Measurements from ENCODE around the gene STARD3NL. TPM values are rescaled to one million over a fixed set of nuclear protein-coding genes. Genes with fewer than 3 reads are reported as not detected.

STARD3NL gene, protein sequence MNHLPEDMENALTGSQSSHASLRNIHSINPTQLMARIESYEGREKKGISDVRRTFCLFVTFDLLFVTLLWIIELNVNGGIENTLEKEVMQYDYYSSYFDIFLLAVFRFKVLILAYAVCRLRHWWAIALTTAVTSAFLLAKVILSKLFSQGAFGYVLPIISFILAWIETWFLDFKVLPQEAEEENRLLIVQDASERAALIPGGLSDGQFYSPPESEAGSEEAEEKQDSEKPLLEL
- 30.7 and 34.0 TPM in 2 replicates for total RNA-seq
- long read RNA-seq, transcript STARD3NL-202 (10 exons, 1,365 nt) = minor isoform, 10 of 133 reads
- long read RNA-seq, transcript STARD3NL-201 (9 exons, 1,728 nt) = major isoform, 108 of 133 reads
- long read RNA-seq, partial matches to known transcripts = 3 of 133 reads
- long read RNA-seq, other reads (novel, unspliced or antisense) = 8 of 133 reads

- peak; percentile 99 for DNase-seq (ENCODE audit: extremely low spot score, unreplicated experiment)
- TF ChIP-seq, protein P1, sequence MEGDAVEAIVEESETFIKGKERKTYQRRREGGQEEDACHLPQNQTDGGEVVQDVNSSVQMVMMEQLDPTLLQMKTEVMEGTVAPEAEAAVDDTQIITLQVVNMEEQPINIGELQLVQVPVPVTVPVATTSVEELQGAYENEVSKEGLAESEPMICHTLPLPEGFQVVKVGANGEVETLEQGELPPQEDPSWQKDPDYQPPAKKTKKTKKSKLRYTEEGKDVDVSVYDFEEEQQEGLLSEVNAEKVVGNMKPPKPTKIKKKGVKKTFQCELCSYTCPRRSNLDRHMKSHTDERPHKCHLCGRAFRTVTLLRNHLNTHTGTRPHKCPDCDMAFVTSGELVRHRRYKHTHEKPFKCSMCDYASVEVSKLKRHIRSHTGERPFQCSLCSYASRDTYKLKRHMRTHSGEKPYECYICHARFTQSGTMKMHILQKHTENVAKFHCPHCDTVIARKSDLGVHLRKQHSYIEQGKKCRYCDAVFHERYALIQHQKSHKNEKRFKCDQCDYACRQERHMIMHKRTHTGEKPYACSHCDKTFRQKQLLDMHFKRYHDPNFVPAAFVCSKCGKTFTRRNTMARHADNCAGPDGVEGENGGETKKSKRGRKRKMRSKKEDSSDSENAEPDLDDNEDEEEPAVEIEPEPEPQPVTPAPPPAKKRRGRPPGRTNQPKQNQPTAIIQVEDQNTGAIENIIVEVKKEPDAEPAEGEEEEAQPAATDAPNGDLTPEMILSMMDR (IDR thresholded peaks at IDR 0.05) = no peak
- H3K4me3 Mint-ChIP-seq (ENCODE audit: unreplicated experiment) = peak within 1 kb of the TSS; percentile 95
- peaks cover 36% of the 10 kb centered on the region for H3K4me1 Mint-ChIP-seq (ENCODE audit: unreplicated experiment)
- H3K27ac Mint-ChIP-seq (ENCODE audit: unreplicated experiment) = peak within 1 kb of the TSS; percentile 98
- H3K36me3 Mint-ChIP-seq (ENCODE audit: unreplicated experiment) = no peaks in the 10 kb centered on the region
- H3K9me3 Mint-ChIP-seq (ENCODE audit: unreplicated experiment) = no peaks in the 10 kb centered on the region
- peaks cover 16% of the 10 kb centered on the region for H3K27me3 Mint-ChIP-seq (ENCODE audit: unreplicated experiment)
Measured at GRCh38 chr7:38178004-38178694, at the start of gene STARD3NL. TSS of gene STARD3NL (plus strand) at chr7:38178245. CDS start at chr7:38207505, 29,260 bp downstream.

GRCh38 chr7:38129162-38129561 is 48.9 kb upstream of the STARD3NL start:
- Mint-ChIP-seq H3K27me3 (ENCODE audit: unreplicated experiment) (peaks cover 27% of the 10 kb centered on the region), H3K4me1 (ENCODE audit: unreplicated experiment) (no peaks in the 10 kb centered on the region), H3K9me3 (ENCODE audit: unreplicated experiment) (no peaks in the 10 kb centered on the region), H3K4me3 (ENCODE audit: unreplicated experiment) (no peak overlapping the region), H3K36me3 (ENCODE audit: unreplicated experiment) (no peaks in the 10 kb centered on the region), H3K27ac (ENCODE audit: unreplicated experiment) (no peak overlapping the region)
- TF ChIP-seq, protein P1 (IDR thresholded peaks at IDR 0.05) = no peak
- no peak for DNase-seq (ENCODE audit: extremely low spot score, unreplicated experiment)

GRCh38 chr7:38129579-38129978 is 48.5 kb upstream of the STARD3NL start:
- peaks cover 30% of the 10 kb centered on the region for H3K27me3 Mint-ChIP-seq (ENCODE audit: unreplicated experiment)
- DNase-seq (ENCODE audit: extremely low spot score, unreplicated experiment) = no peak
- TF ChIP-seq, protein P1 (IDR thresholded peaks at IDR 0.05) = no peak
- no peak overlapping the region for H3K4me3 Mint-ChIP-seq (ENCODE audit: unreplicated experiment)
- no peaks in the 10 kb centered on the region for H3K36me3 Mint-ChIP-seq (ENCODE audit: unreplicated experiment)
- no peak overlapping the region for H3K27ac Mint-ChIP-seq (ENCODE audit: unreplicated experiment)
- no peaks in the 10 kb centered on the region for H3K9me3 Mint-ChIP-seq (ENCODE audit: unreplicated experiment)
- H3K4me1 Mint-ChIP-seq (ENCODE audit: unreplicated experiment) = no peaks in the 10 kb centered on the region

- Mint-ChIP-seq H3K4me1 (ENCODE audit: unreplicated experiment) (no peaks in the 10 kb centered on the region), H3K27me3 (ENCODE audit: unreplicated experiment) (peaks cover 28% of the 10 kb centered on the region), H3K9me3 (ENCODE audit: unreplicated experiment) (no peaks in the 10 kb centered on the region), H3K27ac (ENCODE audit: unreplicated experiment) (no peak overlapping the region), H3K36me3 (ENCODE audit: unreplicated experiment) (no peaks in the 10 kb centered on the region), H3K4me3 (ENCODE audit: unreplicated experiment) (no peak overlapping the region)
- DNase-seq (ENCODE audit: extremely low spot score, unreplicated experiment) = no peak
- TF ChIP-seq, protein P1 (IDR thresholded peaks at IDR 0.05) = no peak
Measured at GRCh38 chr7:38138171-38138570, 39.9 kb upstream of the STARD3NL start.

GRCh38 chr7:38141187-38141586 is 36.9 kb upstream of the STARD3NL start:
- TF ChIP-seq, protein P1 (IDR thresholded peaks at IDR 0.05) = no peak
- no peaks in the 10 kb centered on the region for H3K36me3 Mint-ChIP-seq (ENCODE audit: unreplicated experiment)
- no peaks in the 10 kb centered on the region for H3K4me1 Mint-ChIP-seq (ENCODE audit: unreplicated experiment)
- H3K9me3 Mint-ChIP-seq (ENCODE audit: unreplicated experiment) = no peaks in the 10 kb centered on the region
- no peak overlapping the region for H3K27ac Mint-ChIP-seq (ENCODE audit: unreplicated experiment)
- H3K27me3 Mint-ChIP-seq (ENCODE audit: unreplicated experiment) = peaks cover 22% of the 10 kb centered on the region
- no peak for DNase-seq (ENCODE audit: extremely low spot score, unreplicated experiment)
- no peak overlapping the region for H3K4me3 Mint-ChIP-seq (ENCODE audit: unreplicated experiment)
